GM21360 (cell line): Measurements from ENCODE around the gene METTL5.
A peak's percentile ranks its signal among the peaks of the same experiment; 100 is the strongest.
"Not testable (repeated sequence)": the region's sequence is repeated elsewhere in the genome, so short reads cannot be mapped to it uniquely, and the experiment has no call there.

Source experiments
- ATAC-seq: cut with Tn5 transposase; IDR thresholded peaks from one replicate; pipeline ENCODE4 v1.9.1; 2021; ENCODE audit warnings: mild to moderate bottlenecking, moderate library complexity; ENCODE audit not compliant: unreplicated experiment

The METTL5 gene

GRCh38 chr2:169824373-169825333 is at the start of gene METTL5:
Gene METTL5, minus strand, starts transcription at chr2:169824905. Its CDS starts 308 bp downstream, at chr2:169824597.
- peak; percentile 60 for ATAC-seq

- ATAC-seq = no peak
Observed at GRCh38 chr2:169871994-169872393, 47.3 kb upstream of the METTL5 start.

GRCh38 chr2:169871369-169871768 is 46.7 kb upstream of the METTL5 start:
- ATAC-seq = not testable (repeated sequence)

- no peak for ATAC-seq
Observed at GRCh38 chr2:169868951-169869350, 44.2 kb upstream of the METTL5 start.

- ATAC-seq = no peak
Observed at GRCh38 chr2:169867579-169867978, 42.9 kb upstream of the METTL5 start.

GRCh38 chr2:169866230-169866629 is 41.5 kb upstream of the METTL5 start:
- ATAC-seq = not testable (repeated sequence)

- no peak for ATAC-seq
Observed at GRCh38 chr2:169865492-169865891, 40.8 kb upstream of the METTL5 start.

GRCh38 chr2:169862816-169863215 is 38.1 kb upstream of the METTL5 start:
- ATAC-seq = no peak

- ATAC-seq = no peak
Observed at GRCh38 chr2:169860149-169860548, 35.4 kb upstream of the METTL5 start.

- no peak for ATAC-seq
Observed at GRCh38 chr2:169859423-169859822, 34.7 kb upstream of the METTL5 start.

- ATAC-seq = not testable (repeated sequence)
Observed at GRCh38 chr2:169855281-169856258, 30.9 kb upstream of the METTL5 start.

GRCh38 chr2:169853041-169853668 is 28.4 kb upstream of the METTL5 start:
- no peak for ATAC-seq

- no peak for ATAC-seq
Observed at GRCh38 chr2:169849710-169850109, 25.0 kb upstream of the METTL5 start.

GRCh38 chr2:169848959-169849693 is 24.4 kb upstream of the METTL5 start:
- not testable (repeated sequence) for ATAC-seq

GRCh38 chr2:169845016-169845415 is 20.3 kb upstream of the METTL5 start:
- no peak for ATAC-seq

GRCh38 chr2:169841625-169842024 is 16.9 kb upstream of the METTL5 start:
- not testable (repeated sequence) for ATAC-seq

GRCh38 chr2:169840747-169841142 is 16.0 kb upstream of the METTL5 start:
- ATAC-seq = no peak

- ATAC-seq = no peak
Observed at GRCh38 chr2:169839954-169840746, 15.4 kb upstream of the METTL5 start.

- ATAC-seq = no peak
Observed at GRCh38 chr2:169838743-169839489, 14.2 kb upstream of the METTL5 start.
